ENCODE measurements around the gene CLSTN3. TPM values are rescaled to one million over a fixed set of nuclear protein-coding genes. Genes with fewer than 3 reads are reported as not detected.

CLSTN3 gene
- total and polyA plus RNA-seq, 10 of the 15 experiments (the other 5 are each of a cell fraction or from before 2014, with no cell fraction given), result 0.09 to 35.9 (median 11.3) TPM

GRCh38 chr12:7083125-7083524 lies 47.0 kb upstream of the CLSTN3 start (continued):
- TF ChIP-seq, protein P1, sequence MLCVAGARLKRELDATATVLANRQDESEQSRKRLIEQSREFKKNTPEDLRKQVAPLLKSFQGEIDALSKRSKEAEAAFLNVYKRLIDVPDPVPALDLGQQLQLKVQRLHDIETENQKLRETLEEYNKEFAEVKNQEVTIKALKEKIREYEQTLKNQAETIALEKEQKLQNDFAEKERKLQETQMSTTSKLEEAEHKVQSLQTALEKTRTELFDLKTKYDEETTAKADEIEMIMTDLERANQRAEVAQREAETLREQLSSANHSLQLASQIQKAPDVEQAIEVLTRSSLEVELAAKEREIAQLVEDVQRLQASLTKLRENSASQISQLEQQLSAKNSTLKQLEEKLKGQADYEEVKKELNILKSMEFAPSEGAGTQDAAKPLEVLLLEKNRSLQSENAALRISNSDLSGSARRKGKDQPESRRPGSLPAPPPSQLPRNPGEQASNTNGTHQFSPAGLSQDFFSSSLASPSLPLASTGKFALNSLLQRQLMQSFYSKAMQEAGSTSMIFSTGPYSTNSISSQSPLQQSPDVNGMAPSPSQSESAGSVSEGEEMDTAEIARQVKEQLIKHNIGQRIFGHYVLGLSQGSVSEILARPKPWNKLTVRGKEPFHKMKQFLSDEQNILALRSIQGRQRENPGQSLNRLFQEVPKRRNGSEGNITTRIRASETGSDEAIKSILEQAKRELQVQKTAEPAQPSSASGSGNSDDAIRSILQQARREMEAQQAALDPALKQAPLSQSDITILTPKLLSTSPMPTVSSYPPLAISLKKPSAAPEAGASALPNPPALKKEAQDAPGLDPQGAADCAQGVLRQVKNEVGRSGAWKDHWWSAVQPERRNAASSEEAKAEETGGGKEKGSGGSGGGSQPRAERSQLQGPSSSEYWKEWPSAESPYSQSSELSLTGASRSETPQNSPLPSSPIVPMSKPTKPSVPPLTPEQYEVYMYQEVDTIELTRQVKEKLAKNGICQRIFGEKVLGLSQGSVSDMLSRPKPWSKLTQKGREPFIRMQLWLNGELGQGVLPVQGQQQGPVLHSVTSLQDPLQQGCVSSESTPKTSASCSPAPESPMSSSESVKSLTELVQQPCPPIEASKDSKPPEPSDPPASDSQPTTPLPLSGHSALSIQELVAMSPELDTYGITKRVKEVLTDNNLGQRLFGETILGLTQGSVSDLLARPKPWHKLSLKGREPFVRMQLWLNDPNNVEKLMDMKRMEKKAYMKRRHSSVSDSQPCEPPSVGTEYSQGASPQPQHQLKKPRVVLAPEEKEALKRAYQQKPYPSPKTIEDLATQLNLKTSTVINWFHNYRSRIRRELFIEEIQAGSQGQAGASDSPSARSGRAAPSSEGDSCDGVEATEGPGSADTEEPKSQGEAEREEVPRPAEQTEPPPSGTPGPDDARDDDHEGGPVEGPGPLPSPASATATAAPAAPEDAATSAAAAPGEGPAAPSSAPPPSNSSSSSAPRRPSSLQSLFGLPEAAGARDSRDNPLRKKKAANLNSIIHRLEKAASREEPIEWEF (IDR thresholded peaks at IDR 0.05; ENCODE audit: insufficient replicate concordance, low read depth, low read length), result no peak
- TF ChIP-seq FOS (IDR thresholded peaks at IDR 0.05; ENCODE audit: borderline replicate concordance, extremely low read depth, insufficient read length) (no peak), TARDBP (IDR thresholded peaks at IDR 0.05; ENCODE audit: borderline replicate concordance) (no peak), CEBPB (IDR thresholded peaks at IDR 0.05; ENCODE audit: borderline replicate concordance in 1 of 2, low read depth in 2 of 2, low read length in 2 of 2) (no peak), ZNF687 (IDR thresholded peaks at IDR 0.05) (no peak), ZSCAN29 (IDR thresholded peaks at IDR 0.05) (no peak), MEF2B (IDR thresholded peaks at IDR 0.05; ENCODE audit: partially characterized antibody, poor library complexity, severe bottlenecking) (no peak), BCLAF1 (IDR thresholded peaks at IDR 0.05) (no peak), RB1 (IDR thresholded peaks at IDR 0.05; ENCODE audit: borderline replicate concordance) (no peak)
- TF ChIP-seq, protein P2, sequence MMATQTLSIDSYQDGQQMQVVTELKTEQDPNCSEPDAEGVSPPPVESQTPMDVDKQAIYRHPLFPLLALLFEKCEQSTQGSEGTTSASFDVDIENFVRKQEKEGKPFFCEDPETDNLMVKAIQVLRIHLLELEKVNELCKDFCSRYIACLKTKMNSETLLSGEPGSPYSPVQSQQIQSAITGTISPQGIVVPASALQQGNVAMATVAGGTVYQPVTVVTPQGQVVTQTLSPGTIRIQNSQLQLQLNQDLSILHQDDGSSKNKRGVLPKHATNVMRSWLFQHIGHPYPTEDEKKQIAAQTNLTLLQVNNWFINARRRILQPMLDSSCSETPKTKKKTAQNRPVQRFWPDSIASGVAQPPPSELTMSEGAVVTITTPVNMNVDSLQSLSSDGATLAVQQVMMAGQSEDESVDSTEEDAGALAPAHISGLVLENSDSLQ (IDR thresholded peaks at IDR 0.05), result no peak
